H1 (cell line): ENCODE results near the gene ADH4. TPM values are rescaled to one million over a fixed set of nuclear protein-coding genes. Genes with fewer than 3 reads are reported as not detected.

ENCODE experiments used
- CTCF ChIA-PET: fragments of 300-600 bp; sonication (Branson Sonifier 250); formaldehyde crosslinking; loops from one replicate; lab custom pipeline; 2021; ENCODE audit not compliant: partially characterized antibody; lab: Charles Lee
- POLR2A ChIA-PET: fragments of 300-600 bp; sonication (Branson Sonifier 250); formaldehyde crosslinking; loops from one replicate; lab custom pipeline; 2021; ENCODE audit warnings: inconsistent platforms; ENCODE audit not compliant: partially characterized antibody; lab: Charles Lee
- DNase-seq, 2 experiments: peaks; one replicate each; pipeline versions ENCODE4 v3.0.0 to v3.0.0-alpha.2; 2010 to 2022; ENCODE audit warnings: low spot score in 2 of 2, low read depth in 1 of 2, mixed read lengths in 1 of 2
- FAIRE-seq: peaks from 2 replicates; lab custom pipeline; 2011; peaks lifted over from hg19 to GRCh38; lab: Jason Lieb, UNC
- H2AFZ ChIP-seq: 2 replicates; pipeline ENCODE4 v1.8.1; 2012; ENCODE audit warnings: low read length, inconsistent platforms
- H2AK5ac ChIP-seq: 2 replicates; pipeline ENCODE4 v1.6.1; 2013; ENCODE audit warnings: low read depth, low read length
- H2BK120ac ChIP-seq: replicated peaks from 2 replicates; pipeline ENCODE3; 2013; ENCODE audit warnings: low read depth, low read length, inconsistent platforms
- H2BK12ac ChIP-seq: 2 replicates; pipeline ENCODE4 v1.6.1; 2013; ENCODE audit warnings: low read depth, low read length
- H2BK15ac ChIP-seq: 2 replicates; pipeline ENCODE4 v1.6.1; 2013; ENCODE audit warnings: low read length
- H2BK20ac ChIP-seq: 2 replicates; pipeline ENCODE4 v1.6.1; 2013; ENCODE audit warnings: low read length
- H2BK5ac ChIP-seq: 2 replicates; pipeline ENCODE4 v1.6.1; 2013; ENCODE audit warnings: low read depth, low read length
- H3K14ac ChIP-seq: 2 replicates; pipeline ENCODE4 v1.6.1; 2013; ENCODE audit warnings: inconsistent platforms; ENCODE audit not compliant: insufficient read length
- H3K18ac ChIP-seq: 2 replicates; pipeline ENCODE4 v1.6.1; 2013; ENCODE audit warnings: low read length; ENCODE audit errors: extremely low read depth
- H3K23ac ChIP-seq: 2 replicates; pipeline ENCODE4 v1.6.1; 2013; ENCODE audit warnings: inconsistent platforms; ENCODE audit not compliant: insufficient read length
- H3K23me2 ChIP-seq: 2 replicates; pipeline ENCODE4 v1.6.1; 2013; ENCODE audit warnings: low read depth, low read length
- H3K27ac ChIP-seq: 2 replicates; pipeline ENCODE4 v1.6.1; 2011; ENCODE audit warnings: low read depth, low read length, inconsistent platforms
- H3K27me3 ChIP-seq, 4 experiments: replicated peaks in 1 of 4; 1 replicate in 1 of 4; 2 replicates in 3 of 4; pipeline versions ENCODE4 v1.6.1 to v1.8.1; 2011 to 2013; ENCODE audit warnings: low read length in 3 of 4, mild to moderate bottlenecking in 3 of 4, inconsistent platforms in 2 of 4, mixed read lengths in 2 of 4, moderate library complexity in 1 of 4; ENCODE audit not compliant: control insufficient read depth in 3 of 4, insufficient read depth in 3 of 4; ENCODE audit errors: extremely low read depth in 1 of 4
- H3K36me3 ChIP-seq, 4 experiments: 2 replicates each; pipeline versions ENCODE4 v1.6.1 to v1.8.1; 2011 to 2013; ENCODE audit warnings: mild to moderate bottlenecking in 4 of 4, low read length in 3 of 4, moderate library complexity in 2 of 4, control low read depth in 1 of 4, inconsistent platforms in 1 of 4; ENCODE audit not compliant: insufficient read depth in 4 of 4, control insufficient read depth in 2 of 4
- H3K4ac ChIP-seq: replicated peaks from 2 replicates; pipeline ENCODE3; 2013; ENCODE audit warnings: low read length, low read depth, mixed read lengths, inconsistent platforms; ENCODE audit not compliant: insufficient read length
- H3K4me1 ChIP-seq, 4 experiments: replicated peaks in 1 of 4; 1 replicate in 1 of 4; 2 replicates in 3 of 4; pipeline versions ENCODE4 v1.6.1 to v1.8.1; 2011 to 2013; ENCODE audit warnings: low read length in 3 of 4, inconsistent platforms in 2 of 4, mixed read lengths in 1 of 4; ENCODE audit not compliant: insufficient read depth in 4 of 4, control insufficient read depth in 3 of 4
- H3K4me2 ChIP-seq, 2 experiments: 2 replicates each; pipeline versions ENCODE4 v1.6.1 to v1.8.1; 2011 to 2013; ENCODE audit warnings: low read depth in 2 of 2, low read length in 2 of 2, control low read depth in 1 of 2, inconsistent platforms in 1 of 2, mild to moderate bottlenecking in 1 of 2; ENCODE audit not compliant: insufficient read depth in 1 of 2
- H3K4me3 ChIP-seq, 4 experiments: fragments of 200-600, 300-600 bp in 1 of 4; sonication (generic), shearing (Covaris generic), sonication (Bioruptor Twin) in 1 of 4; 2 replicates each; pipeline versions ENCODE4 v1.5.1 to v1.8.1; 2011 to 2016; ENCODE audit warnings: low read length in 4 of 4, low read depth in 3 of 4, control low read depth in 2 of 4, inconsistent platforms in 2 of 4, mild to moderate bottlenecking in 2 of 4, mixed read lengths in 1 of 4, moderate library complexity in 1 of 4; ENCODE audit not compliant: insufficient read depth in 2 of 4; ENCODE audit errors: extremely low read depth in 1 of 4
- H3K56ac ChIP-seq: replicated peaks from 2 replicates; pipeline ENCODE3; 2013; ENCODE audit warnings: low read depth, mild to moderate bottlenecking, mixed read lengths, low read length, inconsistent platforms; ENCODE audit not compliant: insufficient read length
- H3K79me1 ChIP-seq: 2 replicates; pipeline ENCODE4 v1.6.1; 2013; ENCODE audit warnings: low read depth, low read length, control low read depth
- H3K79me2 ChIP-seq, 2 experiments: 2 replicates each; pipeline versions ENCODE4 v1.6.1 to v1.8.1; 2012 to 2013; ENCODE audit warnings: low read length in 2 of 2, mild to moderate bottlenecking in 2 of 2, inconsistent platforms in 1 of 2; ENCODE audit not compliant: insufficient read depth in 2 of 2, control insufficient read depth in 1 of 2
- H3K9ac ChIP-seq, 4 experiments: replicated peaks in 1 of 4; 1 replicate in 1 of 4; 2 replicates in 3 of 4; pipeline versions ENCODE4 v1.6.1 to v1.8.1; 2011 to 2013; ENCODE audit warnings: low read depth in 3 of 4, low read length in 3 of 4, control low read depth in 2 of 4, mild to moderate bottlenecking in 2 of 4, moderate library complexity in 2 of 4, inconsistent platforms in 1 of 4; ENCODE audit errors: extremely low read depth in 1 of 4
- H3K9me3 ChIP-seq, 2 experiments: 2 replicates each; pipeline versions ENCODE4 v1.6.1 to v1.8.1; 2012 to 2013; ENCODE audit warnings: mild to moderate bottlenecking in 2 of 2, moderate library complexity in 2 of 2, control low read depth in 1 of 2, inconsistent platforms in 1 of 2, low read depth in 1 of 2, low read length in 1 of 2, mixed read lengths in 1 of 2; ENCODE audit not compliant: insufficient read depth in 2 of 2
- H4K20me1 ChIP-seq, 2 experiments: replicated peaks in 1 of 2; 2 replicates each; pipeline versions ENCODE3 to v1.8.1; 2011 to 2013; ENCODE audit warnings: inconsistent platforms in 2 of 2, low read length in 2 of 2, mild to moderate bottlenecking in 1 of 2; ENCODE audit not compliant: insufficient read depth in 2 of 2, control insufficient read depth in 1 of 2
- H4K5ac ChIP-seq: 2 replicates; pipeline ENCODE4 v1.6.1; 2013; ENCODE audit warnings: low read length, low read depth, mixed read lengths, inconsistent platforms; ENCODE audit not compliant: insufficient read length
- H4K8ac ChIP-seq: 2 replicates; pipeline ENCODE4 v1.8.0; 2013; ENCODE audit warnings: mild to moderate bottlenecking, moderate library complexity, low read length, inconsistent platforms; ENCODE audit not compliant: insufficient read depth; ENCODE audit errors: extremely low read depth
- H4K91ac ChIP-seq: replicated peaks from 2 replicates; pipeline ENCODE3; 2013; ENCODE audit warnings: low read length, mixed read lengths, inconsistent platforms; ENCODE audit not compliant: insufficient read length
- CEBPB ChIP-seq: IDR thresholded peaks from 2 replicates; pipeline ENCODE4 v1.6.1; 2012; ENCODE audit warnings: low read depth, low read length
- CHD1 ChIP-seq: IDR thresholded peaks from 2 replicates; pipeline ENCODE4 v1.6.1; 2012; ENCODE audit warnings: low read depth, low read length, improper control_type of control experiment
- HDAC2 ChIP-seq, 2 experiments: fragments of 300-600 bp in 1 of 2; sonication (generic) in 1 of 2; IDR thresholded peaks; 2 replicates each; pipeline ENCODE4 v1.6.1; 2011 to 2012; ENCODE audit warnings: low read depth in 2 of 2, low read length in 2 of 2, mild to moderate bottlenecking in 2 of 2, moderate library complexity in 2 of 2, borderline replicate concordance in 1 of 2, inconsistent platforms in 1 of 2
- KDM4A ChIP-seq: IDR thresholded peaks from one replicate; pipeline ENCODE4 v1.7.1; 2012; ENCODE audit warnings: low read depth, mild to moderate bottlenecking, moderate library complexity, low read length, inconsistent platforms; ENCODE audit not compliant: severe bottlenecking
- KDM5A ChIP-seq: fragments of 200-600 bp; IDR thresholded peaks from 2 replicates; pipeline ENCODE4 v1.7.1; 2012; ENCODE audit warnings: mild to moderate bottlenecking, low read length, inconsistent platforms, mixed read lengths
- NANOG ChIP-seq: IDR thresholded peaks from 2 replicates; pipeline ENCODE4 v1.6.1; 2011; ENCODE audit warnings: low read length, low read depth, mild to moderate bottlenecking, inconsistent platforms; ENCODE audit not compliant: insufficient read depth, poor library complexity, severe bottlenecking
- POLR2A ChIP-seq, 2 experiments: IDR thresholded peaks; 1 replicate in 1 of 2; 2 replicates in 1 of 2; pipeline ENCODE4 v1.6.1; 2011; ENCODE audit warnings: low read depth in 2 of 2, low read length in 2 of 2, mild to moderate bottlenecking in 2 of 2; ENCODE audit errors: control extremely low read depth in 1 of 2
- RXRA ChIP-seq: IDR thresholded peaks from 2 replicates; pipeline ENCODE4 v1.6.1; 2011; ENCODE audit warnings: low read depth, mild to moderate bottlenecking, low read length, moderate library complexity; ENCODE audit not compliant: insufficient read depth
- SP2 ChIP-seq: IDR thresholded peaks from 2 replicates; pipeline ENCODE4 v1.6.1; 2012; ENCODE audit warnings: mild to moderate bottlenecking, low read length, inconsistent platforms
- SP4 ChIP-seq: IDR thresholded peaks from 2 replicates; pipeline ENCODE4 v1.6.1; 2012; ENCODE audit warnings: low read length, inconsistent platforms
- TAF1 ChIP-seq: IDR thresholded peaks from 2 replicates; pipeline ENCODE4 v1.6.1; 2011; ENCODE audit warnings: mild to moderate bottlenecking, low read depth, low read length
- YY1 ChIP-seq: IDR thresholded peaks from 2 replicates; pipeline ENCODE4 v1.6.1; 2011; ENCODE audit warnings: low read depth, mild to moderate bottlenecking, low read length
- WGBS, 2 experiments: shearing (Covaris generic) in 1 of 2; methylation state at CpG; one replicate each; pipeline versions ENCODE4 v1.1.6 to v1.1.7; 2013 to 2015; ENCODE audit warnings: low lambda C conversion rate in 2 of 2, mixed read lengths in 2 of 2, inconsistent platforms in 1 of 2, low coverage in 1 of 2, missing lambda C conversion rate in 1 of 2; ENCODE audit not compliant: insufficient replicate concordance in 2 of 2, insufficient coverage in 1 of 2, insufficient read length in 1 of 2; ENCODE audit errors: extremely low coverage in 1 of 2, missing lambda C conversion rate in 1 of 2; 5-methylcytosine and 5-hydroxymethylcytosine counted together
- polyA plus RNA-seq, 7 experiments: library from polyadenylated mRNA; depleted of rRNA in 3 of 7; stranded (reverse) in 5 of 7; unstranded in 2 of 7; fragments of >200 nt in 5 of 7; fragments of 200-250 nt in 2 of 7; gene quantifications; 1 replicate in 5 of 7; 2 replicates in 1 of 7; 4 replicates in 1 of 7; pipeline versions ENCODE4 v1.2.1 to v1.2.3, GENCODE V29; 2011 to 2013; ENCODE audit warnings: missing spikeins in 2 of 7, mixed read lengths in 2 of 7
- total RNA-seq: library from RNA; stranded (reverse); fragmentation: NEBNext Ultra II Directional; extraction: Animal tissue kit (Norgen Biotek cat#: 25700); gene quantifications from 2 replicates; pipeline ENCODE4 v1.2.1, GENCODE V29; 2021
- TF ChIP-seq, protein P1 (sequence below): IDR thresholded peaks from 2 replicates; pipeline ENCODE4 v1.6.1; 2012; ENCODE audit warnings: inconsistent platforms

ADH4 gene
- total and polyA plus RNA-seq, 2 of the 8 experiments (the other 6 are each of a cell fraction or from before 2014, with no cell fraction given) = not detected

DNA sequence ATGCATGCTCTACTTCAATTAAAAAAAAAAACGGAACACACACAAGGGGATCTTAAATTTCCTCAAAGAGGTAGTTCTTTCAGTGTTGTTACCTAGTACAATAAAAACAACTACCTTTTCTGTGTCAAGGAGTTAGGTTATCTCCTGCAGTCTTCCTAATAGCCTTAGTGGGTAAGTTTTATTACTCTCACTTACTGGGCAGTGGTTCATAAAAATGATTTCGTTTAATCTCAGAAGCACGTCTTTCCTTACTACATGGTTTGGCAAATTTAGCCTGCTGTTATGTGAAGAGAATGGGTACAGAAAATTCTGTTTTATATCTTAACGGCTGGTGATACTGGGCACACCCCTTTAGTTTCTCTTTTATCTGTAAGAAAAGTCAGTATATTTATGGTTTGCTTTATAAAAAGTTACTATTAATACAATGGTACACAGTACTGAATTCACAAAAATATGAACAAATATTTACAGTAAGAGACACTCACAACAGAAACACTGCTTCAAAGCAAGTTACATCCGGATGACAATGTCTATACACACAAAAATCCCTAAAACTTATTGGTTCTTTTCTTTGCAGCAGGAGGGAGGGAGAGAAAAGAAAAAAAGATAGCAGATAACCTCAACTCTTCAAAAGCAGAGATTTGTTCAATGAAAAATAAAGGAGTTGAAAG, 64.3 kb downstream of the ADH4 start:
- Histone ChIP-seq H3K56ac (no peak overlapping the region), H4K20me1 (peaks cover 0 to 5% of the 10 kb centered on the region in 2 experiments), H3K36me3 (peaks cover 21 to 99% (median 81%) of the 10 kb centered on the region in 4 experiments), H4K5ac (no peak overlapping the region), H3K4me2 (no peak overlapping the region), H3K79me2 (peaks cover 3 to 10% of the 10 kb centered on the region in 2 experiments; a peak in 3 of 4 replicates), H2BK12ac (no peak overlapping the region), H3K4ac (no peak overlapping the region), H4K8ac (no peak overlapping the region), H3K4me3 (no peak overlapping the region), H2BK15ac (no peak overlapping the region), H3K14ac (no peak overlapping the region), H3K4me1 (no peaks in the 10 kb centered on the region), H4K91ac (no peak overlapping the region), H3K23me2 (no peaks in the 10 kb centered on the region), H2BK120ac (no peak overlapping the region), H3K79me1 (peaks cover 2% of the 10 kb centered on the region; the same call in 1 of the 2 replicates), H2AK5ac (no peak overlapping the region), H2AFZ (no peak overlapping the region), H3K9ac (no peak overlapping the region), H3K27ac (no peak overlapping the region), H3K23ac (no peak overlapping the region), H2BK5ac (no peak overlapping the region), H3K9me3 (no peaks in the 10 kb centered on the region), H2BK20ac (no peak overlapping the region), H3K18ac (no peak overlapping the region), H3K27me3 (no peaks in the 10 kb centered on the region)
- CTCF ChIA-PET = interaction anchor here (1.2 kb wide), 1 partner anchor 24 kb away, joined by 3 read pairs; no protein-coding TSS in a partner anchor
- WGBS, 2 experiments = 92% methylated on average over 5 of the region's 5 CpGs; no CpG with 5 or more reads in 1 of the 2 experiments
- DNase-seq (no peak), FAIRE-seq (no peak)
- POLR2A ChIA-PET = interaction anchor here (2.7 kb wide), 2 partner anchors 8 to 10 kb away, joined by 10 read pairs; partner anchors contain the start of gene ADH5
- TF ChIP-seq, protein P1, sequence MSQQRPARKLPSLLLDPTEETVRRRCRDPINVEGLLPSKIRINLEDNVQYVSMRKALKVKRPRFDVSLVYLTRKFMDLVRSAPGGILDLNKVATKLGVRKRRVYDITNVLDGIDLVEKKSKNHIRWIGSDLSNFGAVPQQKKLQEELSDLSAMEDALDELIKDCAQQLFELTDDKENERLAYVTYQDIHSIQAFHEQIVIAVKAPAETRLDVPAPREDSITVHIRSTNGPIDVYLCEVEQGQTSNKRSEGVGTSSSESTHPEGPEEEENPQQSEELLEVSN = no peak
- TF ChIP-seq RXRA = no peak
- TF ChIP-seq SP4 = no peak
- no peak for TF ChIP-seq POLR2A (IDR thresholded peaks at IDR 0.05; ENCODE audit: control extremely low read depth in 1 of 2, low read depth in 2 of 2, low read length in 2 of 2)
- no peak for TF ChIP-seq YY1
- no peak for TF ChIP-seq KDM5A
- TF ChIP-seq TAF1 = no peak
- no peak for TF ChIP-seq SP2
- TF ChIP-seq KDM4A = no peak
- no peak for TF ChIP-seq CEBPB
- no peak for TF ChIP-seq HDAC2 (IDR thresholded peaks at IDR 0.05; ENCODE audit: borderline replicate concordance in 1 of 2, low read depth in 2 of 2, low read length in 2 of 2)
- no peak for TF ChIP-seq CHD1
- TF ChIP-seq NANOG = no peak
